IPS-20b (cell line): Measurements from ENCODE around the gene MRGPRD.

Source experiments
- H3K27ac ChIP-seq: one replicate; pipeline ENCODE4 v1.5.1; 2013; ENCODE audit warnings: low read length
- H3K27me3 ChIP-seq: 2 replicates; pipeline ENCODE4 v1.6.1; 2013; ENCODE audit warnings: mild to moderate bottlenecking, low read length, inconsistent platforms; ENCODE audit not compliant: insufficient read depth
- H3K36me3 ChIP-seq: 2 replicates; pipeline ENCODE4 v1.6.1; 2013; ENCODE audit warnings: low read depth, mild to moderate bottlenecking, inconsistent platforms, low read length, moderate library complexity; ENCODE audit not compliant: insufficient read depth
- H3K4me1 ChIP-seq: 2 replicates; pipeline ENCODE4 v1.6.1; 2013; ENCODE audit warnings: mild to moderate bottlenecking, control low read depth, inconsistent platforms, low read length, moderate library complexity; ENCODE audit not compliant: insufficient read depth
- H3K4me3 ChIP-seq: 2 replicates; pipeline ENCODE4 v1.5.1; 2013; ENCODE audit warnings: mild to moderate bottlenecking, low read length, inconsistent platforms
- H3K9ac ChIP-seq: 2 replicates; pipeline ENCODE4 v1.6.1; 2013; ENCODE audit warnings: low read depth, mild to moderate bottlenecking, inconsistent platforms, low read length, moderate library complexity
- H3K9me3 ChIP-seq: 2 replicates; pipeline ENCODE4 v1.6.1; 2013; ENCODE audit warnings: mild to moderate bottlenecking, low read depth, low read length, inconsistent platforms; ENCODE audit not compliant: insufficient read depth

The MRGPRD gene

GRCh38 chr11:68936358-68936636, 44.5 kb downstream of the MRGPRD start:
- H3K4me1 ChIP-seq = no peaks in the 10 kb centered on the region

DNA sequence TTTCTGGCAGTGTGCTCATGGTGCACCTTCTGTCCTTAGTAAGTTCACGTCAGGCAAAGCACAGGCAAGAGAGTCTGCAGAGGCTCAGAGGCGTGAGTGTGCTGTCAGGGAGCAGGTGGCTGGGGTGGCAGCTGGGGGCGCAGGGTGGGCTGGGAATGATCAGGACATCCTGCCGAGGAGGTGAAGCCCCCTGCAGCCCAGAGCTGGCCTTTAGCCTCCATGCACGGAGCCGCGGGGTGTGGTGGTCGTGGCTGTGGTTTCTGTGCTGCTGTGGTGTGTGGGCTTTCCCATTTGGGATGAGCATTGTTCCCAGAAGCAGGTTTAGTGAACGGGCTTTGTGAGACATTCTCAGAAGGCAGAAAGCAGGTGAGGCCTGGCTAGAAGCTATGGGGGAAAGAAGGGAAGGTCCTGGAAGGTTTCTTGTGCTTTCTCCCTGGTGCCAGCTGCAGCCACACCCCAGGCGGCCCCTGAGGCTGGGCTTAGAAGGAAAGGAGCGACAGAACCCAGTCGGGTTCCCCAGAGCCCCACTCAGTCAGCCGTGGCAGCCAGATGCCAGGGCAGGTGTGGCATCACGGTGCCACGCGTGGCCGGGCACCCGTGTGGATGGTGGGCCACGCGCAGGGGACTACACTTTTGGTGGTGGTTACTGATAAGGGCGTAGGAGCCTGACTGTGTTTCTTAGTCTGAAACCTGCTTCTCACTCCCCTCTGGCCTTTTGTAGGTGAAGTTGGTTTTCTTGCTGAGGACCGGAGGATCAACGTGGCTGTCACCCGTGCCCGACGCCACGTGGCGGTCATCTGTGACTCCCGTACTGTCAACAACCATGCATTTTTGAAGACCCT, 45.0 kb downstream of the MRGPRD start:
- H3K36me3 ChIP-seq = peaks cover 47% of the 10 kb centered on the region
- no peak overlapping the region for H3K27ac ChIP-seq

More at GRCh38 chr11:68936358-68936636, 44.5 kb downstream of the MRGPRD start:
- no peaks in the 10 kb centered on the region for H3K27me3 ChIP-seq
- H3K27ac ChIP-seq = no peak overlapping the region
- no peak overlapping the region for H3K9ac ChIP-seq
- H3K9me3 ChIP-seq = no peaks in the 10 kb centered on the region
- peaks cover 47% of the 10 kb centered on the region for H3K36me3 ChIP-seq
- H3K4me3 ChIP-seq = no peak overlapping the region

DNA sequence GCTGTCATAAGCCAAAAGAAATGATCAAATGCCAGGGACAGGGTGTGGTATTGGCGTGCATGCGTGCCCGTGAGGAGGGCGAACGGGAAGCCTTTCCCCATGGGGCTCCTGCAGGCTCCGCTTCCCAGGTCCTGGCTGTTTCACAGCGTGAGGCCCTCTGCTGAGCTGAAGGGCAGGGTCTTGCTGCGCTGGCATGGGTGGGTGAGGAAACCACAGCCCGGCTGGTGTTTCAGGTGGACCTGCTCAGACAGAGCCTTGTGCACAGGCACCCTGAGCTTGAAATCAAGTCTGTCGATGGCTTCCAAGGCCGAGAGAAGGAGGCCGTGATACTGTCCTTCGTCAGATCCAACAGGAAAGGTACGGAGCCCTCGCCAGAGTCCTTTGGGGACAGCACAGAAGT, 45.7 kb downstream of the MRGPRD start:
- Histone ChIP-seq H3K9ac (no peak overlapping the region), H3K4me1 (no peaks in the 10 kb centered on the region), H3K27me3 (no peaks in the 10 kb centered on the region), H3K4me3 (no peak overlapping the region), H3K9me3 (no peaks in the 10 kb centered on the region), H3K27ac (no peak overlapping the region), H3K36me3 (peaks cover 51% of the 10 kb centered on the region)

More for the DNA sequence above, 45.0 kb downstream of the MRGPRD start:
- H3K4me3 ChIP-seq = no peak overlapping the region
- H3K9ac ChIP-seq = no peak overlapping the region
- no peaks in the 10 kb centered on the region for H3K9me3 ChIP-seq
- no peaks in the 10 kb centered on the region for H3K4me1 ChIP-seq
- no peaks in the 10 kb centered on the region for H3K27me3 ChIP-seq

- no peak overlapping the region for H3K4me3 ChIP-seq
Observed at GRCh38 chr11:68934666-68935065, 46.1 kb downstream of the MRGPRD start.

DNA sequence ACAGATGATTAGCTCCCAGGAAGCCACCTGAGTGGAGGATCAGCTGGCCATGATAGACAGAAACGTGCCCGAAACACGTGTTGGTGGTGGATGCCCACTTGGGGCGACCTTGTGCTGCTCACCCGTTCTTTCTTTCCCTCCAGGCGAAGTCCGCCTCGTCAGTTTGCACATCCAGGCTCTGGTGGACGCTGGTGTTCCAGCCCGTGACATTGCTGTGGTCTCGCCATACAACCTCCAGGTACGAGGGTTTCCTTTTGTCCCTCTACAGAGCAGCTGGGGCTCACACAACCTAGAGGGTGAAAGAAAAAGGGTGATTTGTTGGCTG, 46.5 kb downstream of the MRGPRD start:
- Histone ChIP-seq H3K36me3 (peaks cover 51% of the 10 kb centered on the region), H3K27ac (no peak overlapping the region), H3K9me3 (no peaks in the 10 kb centered on the region), H3K4me3 (no peak overlapping the region), H3K9ac (no peak overlapping the region), H3K27me3 (no peaks in the 10 kb centered on the region), H3K4me1 (no peaks in the 10 kb centered on the region)

More at GRCh38 chr11:68934666-68935065, 46.1 kb downstream of the MRGPRD start:
- Histone ChIP-seq H3K36me3 (peaks cover 51% of the 10 kb centered on the region), H3K4me1 (no peaks in the 10 kb centered on the region), H3K9ac (no peak overlapping the region), H3K27me3 (no peaks in the 10 kb centered on the region), H3K27ac (no peak overlapping the region), H3K9me3 (no peaks in the 10 kb centered on the region)

- no peak overlapping the region for H3K27ac ChIP-seq
- peaks cover 53% of the 10 kb centered on the region for H3K36me3 ChIP-seq
- H3K27me3 ChIP-seq = no peaks in the 10 kb centered on the region
- no peak overlapping the region for H3K4me3 ChIP-seq
- H3K9me3 ChIP-seq = no peaks in the 10 kb centered on the region
- no peak overlapping the region for H3K9ac ChIP-seq
- no peaks in the 10 kb centered on the region for H3K4me1 ChIP-seq
Observed at GRCh38 chr11:68933605-68934320, 47.0 kb downstream of the MRGPRD start.

DNA sequence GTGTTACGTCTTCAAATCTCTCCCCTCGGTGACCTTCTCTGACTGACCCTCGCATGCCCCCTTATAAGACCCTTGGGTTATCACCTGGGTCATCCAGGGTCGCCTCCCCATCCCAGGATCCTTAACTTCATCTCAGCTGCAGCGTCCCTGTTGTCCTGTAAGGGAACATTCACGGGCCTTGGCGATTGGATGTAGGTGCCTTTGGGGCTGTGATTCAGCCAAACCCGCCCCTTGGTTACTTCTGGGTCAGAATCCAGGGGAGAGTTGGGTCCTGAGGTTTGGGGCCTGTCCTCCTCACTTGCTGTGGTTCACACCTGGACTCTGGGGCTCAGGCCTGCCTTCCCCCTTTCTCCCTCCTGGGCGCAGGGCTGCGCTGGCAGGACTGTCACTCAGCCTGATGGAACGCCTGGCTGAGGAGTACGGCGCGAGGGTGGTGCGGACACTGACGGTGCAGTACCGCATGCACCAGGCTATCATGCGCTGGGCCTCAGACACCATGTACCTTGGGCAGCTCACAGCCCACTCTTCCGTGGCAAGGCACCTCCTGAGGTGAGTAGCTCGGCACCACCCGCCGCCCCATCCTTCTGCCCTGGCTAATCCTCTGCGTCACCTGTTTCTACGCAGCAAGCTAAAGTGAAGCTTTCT, 47.7 kb downstream of the MRGPRD start:
- H3K27me3 ChIP-seq = no peaks in the 10 kb centered on the region
- no peak overlapping the region for H3K4me3 ChIP-seq
- no peak overlapping the region for H3K27ac ChIP-seq
- no peak overlapping the region for H3K9ac ChIP-seq
- no peaks in the 10 kb centered on the region for H3K9me3 ChIP-seq
- peaks cover 53% of the 10 kb centered on the region for H3K36me3 ChIP-seq
- H3K4me1 ChIP-seq = no peaks in the 10 kb centered on the region

- Histone ChIP-seq H3K36me3 (peaks cover 54% of the 10 kb centered on the region), H3K9ac (no peak overlapping the region), H3K27me3 (no peaks in the 10 kb centered on the region)
Observed at GRCh38 chr11:68932358-68932757, 48.4 kb downstream of the MRGPRD start.

GRCh38 chr11:68931911-68932310, 48.9 kb downstream of the MRGPRD start:
- Histone ChIP-seq H3K36me3 (peaks cover 54% of the 10 kb centered on the region), H3K27me3 (no peaks in the 10 kb centered on the region)

More at GRCh38 chr11:68932358-68932757, 48.4 kb downstream of the MRGPRD start:
- Histone ChIP-seq H3K4me3 (no peak overlapping the region), H3K9me3 (no peaks in the 10 kb centered on the region), H3K27ac (no peak overlapping the region), H3K4me1 (no peaks in the 10 kb centered on the region)

DNA sequence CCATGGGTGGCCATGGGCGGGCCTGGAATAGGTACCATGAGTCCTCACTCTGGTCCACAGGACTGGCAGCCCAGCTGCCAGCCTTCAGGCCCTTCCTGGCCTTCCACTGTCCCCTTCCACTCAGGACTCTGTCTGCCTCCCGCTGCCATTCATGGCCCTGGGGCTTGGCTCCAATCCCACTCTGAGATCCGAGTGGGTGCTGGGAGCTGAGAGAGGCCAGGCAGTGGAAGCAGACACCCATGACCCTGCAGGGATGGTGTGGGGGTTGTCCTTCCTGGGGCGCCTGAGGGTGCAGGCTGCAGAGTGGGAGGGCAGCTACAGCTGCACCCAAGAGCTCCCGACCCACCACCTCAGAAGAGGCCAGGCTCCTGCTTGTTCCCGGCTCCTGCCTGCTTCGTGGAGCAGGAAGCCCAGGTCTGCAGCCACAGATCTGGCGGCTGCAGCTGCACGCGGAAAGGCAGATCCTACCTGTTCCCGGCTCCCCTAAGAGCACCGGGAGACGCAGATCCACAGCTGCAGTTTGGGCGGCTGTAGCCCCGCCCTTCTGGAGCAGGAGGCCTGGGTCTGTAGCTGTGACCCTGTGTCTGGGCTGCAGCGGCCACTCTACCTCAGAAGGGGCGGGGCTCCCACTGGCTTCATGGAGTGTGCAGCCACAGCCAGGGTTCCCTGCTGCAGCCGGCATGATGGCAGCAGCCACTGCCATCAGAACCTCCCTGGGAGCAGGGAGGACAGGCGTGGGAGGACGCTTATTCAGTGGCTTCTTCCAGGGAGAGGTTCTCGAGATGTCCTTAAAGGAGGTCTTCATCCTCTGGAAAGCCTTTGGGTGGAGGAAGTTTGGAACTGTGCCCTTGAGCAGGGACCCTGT, 49.6 kb downstream of the MRGPRD start:
- Histone ChIP-seq H3K27ac (no peak overlapping the region), H3K9ac (no peak overlapping the region), H3K36me3 (peaks cover 54% of the 10 kb centered on the region), H3K27me3 (no peaks in the 10 kb centered on the region), H3K9me3 (no peaks in the 10 kb centered on the region), H3K4me1 (no peaks in the 10 kb centered on the region), H3K4me3 (no peak overlapping the region)

More at GRCh38 chr11:68931911-68932310, 48.9 kb downstream of the MRGPRD start:
- Histone ChIP-seq H3K9me3 (no peaks in the 10 kb centered on the region), H3K27ac (no peak overlapping the region), H3K9ac (no peak overlapping the region), H3K4me1 (no peaks in the 10 kb centered on the region), H3K4me3 (no peak overlapping the region)
